ENCODE measurements around the gene NOXA1.

Gene NOXA1

GRCh38 chr9:137461316-137461662 is 38.1 kb downstream of the NOXA1 start:
- no peak overlapping the region for H3K27ac ChIP-seq (replicated peaks; ENCODE audit: low read length)
- peak overlapping the region; percentile 33 for H3K4me2 ChIP-seq (ENCODE audit: insufficient read depth, low read length, poor library complexity, severe bottlenecking)
- H2BK5ac ChIP-seq (ENCODE audit: low read length) = no peak overlapping the region
- H3K18ac ChIP-seq (ENCODE audit: low read length) = peak overlapping the region; percentile 71
- no peak overlapping the region for H3K14ac ChIP-seq (ENCODE audit: low read length)
- peak overlapping the region; percentile 58 for H2BK12ac ChIP-seq (ENCODE audit: low read length)
- peaks cover 10 to 11% of the 10 kb centered on the region in 2 donors for H3K4me1 ChIP-seq (ENCODE audit: control insufficient read depth in 2 of 2, insufficient read depth in 1 of 2, low read depth in 1 of 2, low read length in 2 of 2)
- H2BK15ac ChIP-seq (ENCODE audit: low read length) = peak overlapping the region; percentile 100
- WGBS, 2 donors (ENCODE audit: extremely low coverage in 2 of 2, insufficient read length in 2 of 2, insufficient replicate concordance in 1 of 2) = no CpG with 5 or more reads among the region's 21 CpGs
- H3K9me3 ChIP-seq (replicated peaks in 1 of 2; ENCODE audit: control insufficient read depth in 2 of 2, insufficient read depth in 1 of 2, low read depth in 1 of 2, low read length in 2 of 2) = peaks cover 0 to 2% of the 10 kb centered on the region in 2 donors
- H4K8ac ChIP-seq (ENCODE audit: low read depth, low read length) = no peak overlapping the region
- H2AFZ ChIP-seq (ENCODE audit: low read length) = no peak overlapping the region
- peaks cover 0 to 6% (median 0%) of the 10 kb centered on the region in 3 experiments for H3K27me3 ChIP-seq (ENCODE audit: control insufficient read depth in 3 of 3, insufficient read depth in 3 of 3, low read depth in 1 of 3, low read length in 3 of 3)
- peaks cover 10 to 16% of the 10 kb centered on the region in 2 donors for H3K36me3 ChIP-seq (replicated peaks in 1 of 2; ENCODE audit: control insufficient read depth in 2 of 2, insufficient read depth in 2 of 2, low read length in 2 of 2)
- no peak for DNase-seq (ENCODE audit: low spot score)
- no peak overlapping the region for H3K4me3 ChIP-seq (ENCODE audit: low read length in 2 of 2)
- H3K9ac ChIP-seq (ENCODE audit: low read depth, low read length, poor library complexity) = peak overlapping the region; percentile 21
- peak overlapping the region; percentile 93 for H3K23ac ChIP-seq (ENCODE audit: low read depth, low read length, poor library complexity)
- H3K4ac ChIP-seq (ENCODE audit: low read length) = no peak overlapping the region
- H2AK5ac ChIP-seq (ENCODE audit: low read depth, low read length) = peak overlapping the region; percentile 90
- peaks cover 15% of the 10 kb centered on the region for H3K79me1 ChIP-seq (ENCODE audit: low read depth, low read length)
- H4K91ac ChIP-seq (ENCODE audit: low read depth, low read length, poor library complexity) = no peak overlapping the region
- no peak overlapping the region for H2BK120ac ChIP-seq (ENCODE audit: low read depth, low read length)

- H3K27ac ChIP-seq (replicated peaks; ENCODE audit: low read length) = no peak overlapping the region
- H2AFZ ChIP-seq (ENCODE audit: low read length) = peak overlapping the region; percentile 49
- peak overlapping the region; percentile 93 for H3K23ac ChIP-seq (ENCODE audit: low read depth, low read length, poor library complexity)
- no peak overlapping the region for H3K14ac ChIP-seq (ENCODE audit: low read length)
- no peak overlapping the region for H3K4me3 ChIP-seq (ENCODE audit: low read length in 2 of 2)
- peak overlapping the region; percentile 84 for H2AK5ac ChIP-seq (ENCODE audit: low read depth, low read length)
- no peak overlapping the region for H2BK120ac ChIP-seq (ENCODE audit: low read depth, low read length)
- no peak for DNase-seq (ENCODE audit: low spot score)
- peak overlapping the region; percentile 53 for H2BK5ac ChIP-seq (ENCODE audit: low read length)
- H4K91ac ChIP-seq (ENCODE audit: low read depth, low read length, poor library complexity) = no peak overlapping the region
- peaks cover 14% of the 10 kb centered on the region for H3K79me1 ChIP-seq (ENCODE audit: low read depth, low read length)
- H3K9me3 ChIP-seq (replicated peaks in 1 of 2; ENCODE audit: control insufficient read depth in 2 of 2, insufficient read depth in 1 of 2, low read depth in 1 of 2, low read length in 2 of 2) = peaks cover 0 to 2% of the 10 kb centered on the region in 2 donors
- peaks cover 10 to 11% of the 10 kb centered on the region in 2 donors for H3K4me1 ChIP-seq (ENCODE audit: control insufficient read depth in 2 of 2, insufficient read depth in 1 of 2, low read depth in 1 of 2, low read length in 2 of 2)
- peak overlapping the region; percentile 80 for H3K18ac ChIP-seq (ENCODE audit: low read length)
- peaks cover 0 to 6% (median 0%) of the 10 kb centered on the region in 3 experiments for H3K27me3 ChIP-seq (ENCODE audit: control insufficient read depth in 3 of 3, insufficient read depth in 3 of 3, low read depth in 1 of 3, low read length in 3 of 3)
- peak overlapping the region; percentile 58 for H2BK12ac ChIP-seq (ENCODE audit: low read length)
- peaks cover 6 to 11% of the 10 kb centered on the region in 2 donors for H3K36me3 ChIP-seq (replicated peaks in 1 of 2; ENCODE audit: control insufficient read depth in 2 of 2, insufficient read depth in 2 of 2, low read length in 2 of 2)
- H4K8ac ChIP-seq (ENCODE audit: low read depth, low read length) = no peak overlapping the region
- peak overlapping the region; percentile 100 for H2BK15ac ChIP-seq (ENCODE audit: low read length)
- H3K9ac ChIP-seq (ENCODE audit: low read depth, low read length, poor library complexity) = peak overlapping the region; percentile 30
- WGBS, 2 donors (ENCODE audit: extremely low coverage in 2 of 2, insufficient read length in 2 of 2, insufficient replicate concordance in 1 of 2) = no CpG with 5 or more reads among the region's 52 CpGs
- no peak overlapping the region for H3K4ac ChIP-seq (ENCODE audit: low read length)
- H3K4me2 ChIP-seq (ENCODE audit: insufficient read depth, low read length, poor library complexity, severe bottlenecking) = peak overlapping the region; percentile 33
Observed at GRCh38 chr9:137461663-137462395, 38.6 kb downstream of the NOXA1 start.

GRCh38 chr9:137462396-137462985 is 39.3 kb downstream of the NOXA1 start:
- Histone ChIP-seq H3K4me3 (ENCODE audit: low read length in 2 of 2) (no peak overlapping the region), H3K9me3 (replicated peaks in 1 of 2; ENCODE audit: control insufficient read depth in 2 of 2, insufficient read depth in 1 of 2, low read depth in 1 of 2, low read length in 2 of 2) (peaks cover 0 to 2% of the 10 kb centered on the region in 2 donors), H2BK15ac (ENCODE audit: low read length) (no peak overlapping the region), H3K79me1 (ENCODE audit: low read depth, low read length) (peaks cover 11% of the 10 kb centered on the region), H3K18ac (ENCODE audit: low read length) (peak overlapping the region; percentile 57), H3K14ac (ENCODE audit: low read length) (peak overlapping the region; percentile 89), H2BK5ac (ENCODE audit: low read length) (peak overlapping the region; percentile 53), H2AFZ (ENCODE audit: low read length) (no peak overlapping the region), H3K27ac (replicated peaks; ENCODE audit: low read length) (no peak overlapping the region), H2AK5ac (ENCODE audit: low read depth, low read length) (peak overlapping the region; percentile 84), H4K91ac (ENCODE audit: low read depth, low read length, poor library complexity) (no peak overlapping the region), H3K4me1 (ENCODE audit: control insufficient read depth in 2 of 2, insufficient read depth in 1 of 2, low read depth in 1 of 2, low read length in 2 of 2) (peaks cover 10 to 11% of the 10 kb centered on the region in 2 donors), H3K4ac (ENCODE audit: low read length) (no peak overlapping the region), H3K27me3 (ENCODE audit: control insufficient read depth in 3 of 3, insufficient read depth in 3 of 3, low read depth in 1 of 3, low read length in 3 of 3) (peaks cover 0 to 6% (median 0%) of the 10 kb centered on the region in 3 experiments), H3K4me2 (ENCODE audit: insufficient read depth, low read length, poor library complexity, severe bottlenecking) (no peak overlapping the region), H2BK12ac (ENCODE audit: low read length) (peak overlapping the region; percentile 10), H3K9ac (ENCODE audit: low read depth, low read length, poor library complexity) (no peak overlapping the region), H4K8ac (ENCODE audit: low read depth, low read length) (peak overlapping the region; percentile 65), H2BK120ac (ENCODE audit: low read depth, low read length) (no peak overlapping the region), H3K23ac (ENCODE audit: low read depth, low read length, poor library complexity) (peak overlapping the region; percentile 93), H3K36me3 (replicated peaks in 1 of 2; ENCODE audit: control insufficient read depth in 2 of 2, insufficient read depth in 2 of 2, low read length in 2 of 2) (peaks cover 0 to 4% of the 10 kb centered on the region in 2 donors)
- WGBS, 2 donors (ENCODE audit: extremely low coverage in 2 of 2, insufficient read length in 2 of 2, insufficient replicate concordance in 1 of 2) = no CpG with 5 or more reads among the region's 25 CpGs
- DNase-seq (ENCODE audit: low spot score) = no peak
